Immature natural killer cell (primary cell): Measurements from ENCODE around the gene PIP5K1C. TPM values are rescaled to one million over a fixed set of nuclear protein-coding genes. Genes with fewer than 3 reads are reported as not detected.
A peak's percentile ranks its signal among the peaks of the same experiment; 100 is the strongest.

Experiments
- DNase-seq, 3 donors: peaks; one replicate each; pipeline ENCODE4 v3.0.0; 2022; ENCODE audit warnings: mixed read lengths in 1 of 3
- H3K27ac Mint-ChIP-seq, 6 donors: one replicate each; pipeline ENCODE4 v1.8.0; 2020; ENCODE audit warnings: mixed read lengths in 6 of 6, mild to moderate bottlenecking in 5 of 6, inconsistent platforms in 4 of 6, moderate library complexity in 3 of 6
- H3K27me3 Mint-ChIP-seq, 3 donors: one replicate each; pipeline ENCODE4 v1.8.0; 2020 to 2021; ENCODE audit warnings: low read depth in 3 of 3, mild to moderate bottlenecking in 3 of 3, mixed read lengths in 3 of 3, moderate library complexity in 3 of 3, inconsistent platforms in 1 of 3
- H3K36me3 Mint-ChIP-seq, 3 donors: one replicate each; pipeline ENCODE4 v1.8.0; 2020; ENCODE audit warnings: mixed read lengths in 3 of 3, inconsistent platforms in 2 of 3, mild to moderate bottlenecking in 2 of 3
- H3K4me1 Mint-ChIP-seq, 2 donors: one replicate each; pipeline ENCODE4 v1.8.0; 2020; ENCODE audit warnings: inconsistent platforms in 2 of 2, mild to moderate bottlenecking in 2 of 2, mixed read lengths in 2 of 2, moderate library complexity in 1 of 2
- H3K4me3 Mint-ChIP-seq, 5 donors: one replicate each; pipeline ENCODE4 v1.8.0; 2020; ENCODE audit warnings: mild to moderate bottlenecking in 5 of 5, mixed read lengths in 5 of 5, inconsistent platforms in 3 of 5, moderate library complexity in 3 of 5
- H3K9me3 Mint-ChIP-seq, 6 donors: one replicate each; pipeline ENCODE4 v1.8.0; 2020; ENCODE audit warnings: mild to moderate bottlenecking in 6 of 6, mixed read lengths in 6 of 6, inconsistent platforms in 4 of 6, moderate library complexity in 3 of 6
- polyA plus RNA-seq, 3 donors: library from polyadenylated mRNA; unstranded; fragments of 300-500 nt; fragmentation: Illumina TruSeq; gene quantifications; one replicate each; pipeline ENCODE4 v1.2.3, GENCODE V29; 2021

Gene PIP5K1C
- polyA plus RNA-seq, 3 donors from 2014 or later, result 4.3 to 25.7 TPM; not detected in 1

GRCh38 chr19:3732108-3732507 is 31.8 kb upstream of the PIP5K1C start:
- no peak for DNase-seq
- Mint-ChIP-seq H3K9me3 (no peaks in the 10 kb centered on the region), H3K36me3 (no peaks in the 10 kb centered on the region), H3K27ac (no peak overlapping the region), H3K4me1 (no peaks in the 10 kb centered on the region), H3K27me3 (peaks cover 0 to 2% (median 0%) of the 10 kb centered on the region in 3 donors), H3K4me3 (no peak overlapping the region)

GRCh38 chr19:3730457-3730958 is 30.2 kb upstream of the PIP5K1C start:
- Mint-ChIP-seq H3K27me3 (peaks cover 0 to 2% (median 0%) of the 10 kb centered on the region in 3 donors), H3K4me1 (no peaks in the 10 kb centered on the region), H3K4me3 (no peak overlapping the region), H3K36me3 (no peaks in the 10 kb centered on the region), H3K9me3 (no peaks in the 10 kb centered on the region), H3K27ac (no peak overlapping the region)
- DNase-seq, result no peak

GRCh38 chr19:3725640-3726310 is 25.5 kb upstream of the PIP5K1C start:
- no peaks in the 10 kb centered on the region for H3K36me3 Mint-ChIP-seq
- DNase-seq, result no peak

GRCh38 chr19:3725121-3725520 is 24.9 kb upstream of the PIP5K1C start:
- Mint-ChIP-seq H3K36me3 (no peaks in the 10 kb centered on the region), H3K27me3 (peaks cover 2 to 11% (median 11%) of the 10 kb centered on the region in 3 donors), H3K4me3 (no peak overlapping the region), H3K27ac (no peak overlapping the region), H3K9me3 (no peaks in the 10 kb centered on the region), H3K4me1 (peaks cover 5 to 10% of the 10 kb centered on the region in 2 donors)
- DNase-seq, result no peak

More at GRCh38 chr19:3725640-3726310, 25.5 kb upstream of the PIP5K1C start:
- Mint-ChIP-seq H3K27me3 (peaks cover 2 to 11% (median 7%) of the 10 kb centered on the region in 3 donors), H3K9me3 (no peaks in the 10 kb centered on the region), H3K27ac (no peak overlapping the region), H3K4me1 (peaks cover 5 to 10% of the 10 kb centered on the region in 2 donors), H3K4me3 (no peak overlapping the region)

- H3K36me3 Mint-ChIP-seq, result no peaks in the 10 kb centered on the region
- no peak overlapping the region for H3K4me3 Mint-ChIP-seq
- no peaks in the 10 kb centered on the region for H3K9me3 Mint-ChIP-seq
- DNase-seq, result no peak
- H3K27me3 Mint-ChIP-seq, result peaks cover 5 to 15% (median 11%) of the 10 kb centered on the region in 3 donors
- peaks cover 5 to 14% of the 10 kb centered on the region in 2 donors for H3K4me1 Mint-ChIP-seq
- no peak overlapping the region for H3K27ac Mint-ChIP-seq
These were observed 23.6 kb upstream of the PIP5K1C start for GRCh38 chr19:3723883-3724282.

- DNase-seq, result no peak
- peaks cover 5 to 15% (median 11%) of the 10 kb centered on the region in 3 donors for H3K27me3 Mint-ChIP-seq
- peaks cover 5 to 14% of the 10 kb centered on the region in 2 donors for H3K4me1 Mint-ChIP-seq
- H3K9me3 Mint-ChIP-seq, result no peaks in the 10 kb centered on the region
- H3K36me3 Mint-ChIP-seq, result no peaks in the 10 kb centered on the region
- H3K27ac Mint-ChIP-seq, result no peak overlapping the region
- peak overlapping the region in 2 of 5 donors; percentile 1 to 3 for H3K4me3 Mint-ChIP-seq
These were observed 22.8 kb upstream of the PIP5K1C start for GRCh38 chr19:3723110-3723488.

- Mint-ChIP-seq H3K36me3 (no peaks in the 10 kb centered on the region), H3K4me3 (peak overlapping the region in 3 of 5 donors; percentile 21 to 42 (median 42)), H3K27ac (peak overlapping the region in 1 of 6 donors; percentile 28), H3K9me3 (no peaks in the 10 kb centered on the region), H3K27me3 (peaks cover 5 to 15% (median 11%) of the 10 kb centered on the region in 3 donors), H3K4me1 (peaks cover 5 to 14% of the 10 kb centered on the region in 2 donors)
- no peak for DNase-seq
These were observed 22.3 kb upstream of the PIP5K1C start for GRCh38 chr19:3722443-3723109.

- H3K4me3 Mint-ChIP-seq, result peak overlapping the region in 4 of 5 donors; percentile 21 to 42 (median 36)
- H3K36me3 Mint-ChIP-seq, result no peaks in the 10 kb centered on the region
- DNase-seq, result no peak
- H3K4me1 Mint-ChIP-seq, result peaks cover 5 to 14% of the 10 kb centered on the region in 2 donors
- H3K27ac Mint-ChIP-seq, result peak overlapping the region in 1 of 6 donors; percentile 28
- H3K27me3 Mint-ChIP-seq, result peaks cover 5 to 15% (median 11%) of the 10 kb centered on the region in 3 donors
- no peaks in the 10 kb centered on the region for H3K9me3 Mint-ChIP-seq
These were observed 21.7 kb upstream of the PIP5K1C start for GRCh38 chr19:3721887-3722442.

- peaks cover 5 to 15% (median 11%) of the 10 kb centered on the region in 3 donors for H3K27me3 Mint-ChIP-seq
- H3K9me3 Mint-ChIP-seq, result no peaks in the 10 kb centered on the region
- no peaks in the 10 kb centered on the region for H3K36me3 Mint-ChIP-seq
- peak; percentile 76 to 79 (median 77) for DNase-seq
- H3K27ac Mint-ChIP-seq, result no peak overlapping the region
- peak overlapping the region in 4 of 5 donors; percentile 53 to 68 (median 56) for H3K4me3 Mint-ChIP-seq
- peaks cover 5 to 14% of the 10 kb centered on the region in 2 donors for H3K4me1 Mint-ChIP-seq
These were observed 21.0 kb upstream of the PIP5K1C start for GRCh38 chr19:3721131-3721886.

- DNase-seq, result no peak
- H3K36me3 Mint-ChIP-seq, result no peaks in the 10 kb centered on the region
- H3K9me3 Mint-ChIP-seq, result no peaks in the 10 kb centered on the region
- H3K27me3 Mint-ChIP-seq, result peaks cover 5 to 15% (median 11%) of the 10 kb centered on the region in 3 donors
- H3K27ac Mint-ChIP-seq, result no peak overlapping the region
- peak overlapping the region in 1 of 5 donors; percentile 68 for H3K4me3 Mint-ChIP-seq
- peaks cover 5 to 14% of the 10 kb centered on the region in 2 donors for H3K4me1 Mint-ChIP-seq
These were observed 20.2 kb upstream of the PIP5K1C start for GRCh38 chr19:3720349-3720917.

- peaks cover 5 to 15% (median 11%) of the 10 kb centered on the region in 3 donors for H3K27me3 Mint-ChIP-seq
- no peaks in the 10 kb centered on the region for H3K36me3 Mint-ChIP-seq
- H3K9me3 Mint-ChIP-seq, result no peaks in the 10 kb centered on the region
- H3K27ac Mint-ChIP-seq, result no peak overlapping the region
- peaks cover 5 to 14% of the 10 kb centered on the region in 2 donors for H3K4me1 Mint-ChIP-seq
- no peak overlapping the region for H3K4me3 Mint-ChIP-seq
- no peak for DNase-seq
These were observed 19.6 kb upstream of the PIP5K1C start for GRCh38 chr19:3719868-3720267.

GRCh38 chr19:3716147-3716668 is 15.9 kb upstream of the PIP5K1C start:
- Mint-ChIP-seq H3K4me1 (peaks cover 0 to 7% of the 10 kb centered on the region in 2 donors), H3K27me3 (peaks cover 5 to 14% (median 8%) of the 10 kb centered on the region in 3 donors), H3K36me3 (no peaks in the 10 kb centered on the region), H3K4me3 (no peak overlapping the region), H3K27ac (no peak overlapping the region), H3K9me3 (no peaks in the 10 kb centered on the region)
- no peak for DNase-seq
